BE2C (cell line): ENCODE measurements around the gene ZNF417. TPM values are rescaled to one million over a fixed set of nuclear protein-coding genes. Genes with fewer than 3 reads are reported as not detected.
"Not testable (repeated sequence)": the region's sequence is repeated elsewhere in the genome, so short reads cannot be mapped to it uniquely, and the experiment has no call there.

Source experiments
- DNase-seq: peaks from one replicate; pipeline ENCODE4 v3.0.0-alpha.2; 2020
- H3K27me3 ChIP-seq: fragments of 250-450 bp; sonication (Bioruptor Pico); 2 replicates; pipeline ENCODE4 v1.5.1; 2020; ENCODE audit warnings: mild to moderate bottlenecking
- H3K36me3 ChIP-seq: fragments of 250-450 bp; sonication (Bioruptor Pico); 2 replicates; pipeline ENCODE4 v1.5.1; 2020; ENCODE audit warnings: mild to moderate bottlenecking
- H3K4me1 ChIP-seq: fragments of 250-450 bp; sonication (Bioruptor Pico); 2 replicates; pipeline ENCODE4 v1.5.1; 2020
- H3K4me3 ChIP-seq: 2 replicates; pipeline ENCODE4 v1.5.1; 2011; ENCODE audit warnings: low read depth, low read length
- H3K9me3 ChIP-seq: fragments of 250-450 bp; sonication (Bioruptor Pico); 2 replicates; pipeline ENCODE4 v1.5.1; 2020
- CTCF ChIP-seq: IDR thresholded peaks from 2 replicates; pipeline ENCODE4 v1.5.1; 2012; ENCODE audit warnings: mild to moderate bottlenecking, low read depth, low read length
- polyA plus RNA-seq: library from polyadenylated mRNA; unstranded; fragments of >200 nt; gene quantifications from one replicate; pipeline ENCODE4 v1.2.1, GENCODE V29; 2012; ENCODE audit warnings: low read depth, missing spikeins; ENCODE audit not compliant: insufficient read length, insufficient read depth

ZNF417 gene
- 6.8 TPM for polyA plus RNA-seq

GRCh38 chr19:57916168-57916995 lies at the start of gene ZNF417:
TSS of gene ZNF417 (minus strand) at chr19:57916592. CDS start at chr19:57916411, 181 bp downstream.
- peak; percentile 88 for DNase-seq
- peak within 1 kb of the TSS; percentile 87 for H3K4me3 ChIP-seq
- H3K4me1 ChIP-seq, H3K9me3 ChIP-seq, H3K27me3 ChIP-seq: not testable (repeated sequence)
- H3K36me3 ChIP-seq: peaks cover 21% of the 10 kb centered on the region
- peak; percentile 51 for TF ChIP-seq CTCF

GRCh38 chr19:57964761-57965160 lies 48.4 kb upstream of the ZNF417 start:
- no peak for TF ChIP-seq CTCF
- no peak for DNase-seq
- H3K27me3 ChIP-seq: no peaks in the 10 kb centered on the region
- no peaks in the 10 kb centered on the region for H3K36me3 ChIP-seq
- no peaks in the 10 kb centered on the region; the same call in 1 of the 2 replicates for H3K9me3 ChIP-seq
- no peak overlapping the region for H3K4me3 ChIP-seq
- H3K4me1 ChIP-seq: no peaks in the 10 kb centered on the region

- Histone ChIP-seq H3K4me1 (no peaks in the 10 kb centered on the region), H3K4me3 (no peak overlapping the region), H3K27me3 (no peaks in the 10 kb centered on the region), H3K36me3 (no peaks in the 10 kb centered on the region), H3K9me3 (no peaks in the 10 kb centered on the region; the same call in 1 of the 2 replicates)
- no peak for DNase-seq
- no peak for TF ChIP-seq CTCF
These were observed 45.4 kb upstream of the ZNF417 start for GRCh38 chr19:57961785-57962184.

- H3K9me3 ChIP-seq: no peaks in the 10 kb centered on the region
- no peak for DNase-seq
- no peak for TF ChIP-seq CTCF
These were observed 38.6 kb upstream of the ZNF417 start for GRCh38 chr19:57954996-57955395.

GRCh38 chr19:57949702-57950101 lies 33.3 kb upstream of the ZNF417 start:
- no peak for TF ChIP-seq CTCF
- Histone ChIP-seq H3K27me3 (no peaks in the 10 kb centered on the region), H3K4me3 (no peak overlapping the region), H3K9me3 (no peaks in the 10 kb centered on the region), H3K36me3 (no peaks in the 10 kb centered on the region), H3K4me1 (0 out of 2 replicates have a peak, but pooled peaks cover 2% of the 10 kb centered on the region)
- no peak for DNase-seq

More at GRCh38 chr19:57954996-57955395, 38.6 kb upstream of the ZNF417 start:
- Histone ChIP-seq H3K4me1 (no peaks in the 10 kb centered on the region), H3K36me3 (no peaks in the 10 kb centered on the region), H3K4me3 (no peak overlapping the region), H3K27me3 (no peaks in the 10 kb centered on the region)

- H3K4me3 ChIP-seq: no peak overlapping the region
- no peak for DNase-seq
- H3K27me3 ChIP-seq: no peaks in the 10 kb centered on the region
- H3K9me3 ChIP-seq: no peaks in the 10 kb centered on the region
- TF ChIP-seq CTCF: no peak
- 0 out of 2 replicates have a peak, but pooled peaks cover 2% of the 10 kb centered on the region for H3K4me1 ChIP-seq
- peaks cover 1% of the 10 kb centered on the region for H3K36me3 ChIP-seq
These were observed 32.9 kb upstream of the ZNF417 start for GRCh38 chr19:57949296-57949695.
